ENCODE data around the gene NVL. TPM values are rescaled to one million over a fixed set of nuclear protein-coding genes. Genes with fewer than 3 reads are reported as not detected.

NVL gene
- total and polyA plus RNA-seq, 2 donors (not counting 3 experiments of a cell fraction or from before 2014, with no cell fraction given), result 16.7 to 30.3 TPM

DNA sequence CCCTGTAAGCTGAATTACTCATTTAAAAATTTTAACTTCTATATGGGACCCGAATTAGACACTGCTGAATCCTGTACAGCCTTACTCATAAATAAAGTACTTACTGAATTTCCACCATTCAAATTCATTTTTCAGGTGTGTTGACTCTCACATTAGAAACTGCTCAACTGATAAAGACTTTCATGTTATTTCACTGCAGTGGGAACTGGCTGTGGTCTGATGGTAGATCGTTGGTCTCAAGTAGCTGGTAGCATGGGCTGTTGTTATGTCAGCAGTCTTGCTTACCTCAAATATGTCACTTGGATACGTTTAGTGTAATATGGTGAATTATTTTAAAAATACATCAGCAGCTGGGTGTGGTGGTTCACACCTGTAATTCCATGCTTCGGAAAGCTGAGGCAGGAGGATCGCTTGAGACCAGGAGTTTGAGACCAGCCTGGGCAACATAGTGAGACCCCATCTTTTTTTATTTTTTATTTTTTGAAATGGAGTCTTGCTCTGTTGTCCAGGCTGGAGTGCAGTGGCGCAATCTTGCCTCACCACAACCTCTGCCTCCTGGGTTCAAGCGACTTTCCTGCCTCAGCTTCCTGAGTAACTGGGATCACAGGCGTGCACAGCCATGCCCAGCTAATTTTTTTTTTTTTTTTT lies 136.5 kb downstream of the NVL start:
- ChIA-PET POLR2A (interaction anchor here (0.6 to 0.7 kb wide), 3 partner anchors 9 to 50 kb away, joined by 3 to 5 read pairs (median 5); partner anchors contain the start of gene DEGS1), CTCF (interaction anchor here (1.4 kb wide), 1 partner anchor 11 kb away, joined by 3 read pairs; the partner anchor contains the start of gene DEGS1)
- Histone ChIP-seq H3K27me3 (ENCODE audit: control insufficient read depth in 2 of 2, insufficient read depth in 2 of 2, low read length in 2 of 2) (no peaks in the 10 kb centered on the region), H3K9me1 (replicated peaks; ENCODE audit: control insufficient read depth, extremely low read depth, insufficient read depth, low read length) (no peaks in the 10 kb centered on the region), H3K4me1 (ENCODE audit: control insufficient read depth, extremely low read depth, insufficient read depth, low read length) (no peaks in the 10 kb centered on the region), H3K4me2 (ENCODE audit: insufficient read depth, low read length) (no peak overlapping the region), H2AFZ (ENCODE audit: low read depth, low read length) (no peak overlapping the region), H4K20me1 (replicated peaks; ENCODE audit: control insufficient read depth, extremely low read depth, insufficient read depth, low read length) (no peaks in the 10 kb centered on the region), H3K4me3 (replicated peaks in 1 of 3; ENCODE audit: insufficient read depth in 1 of 3, low read depth in 1 of 3, low read length in 3 of 3) (no peak overlapping the region), H3K27ac (ENCODE audit: insufficient read depth, low read depth, low read length) (no peak overlapping the region), H3K9ac (replicated peaks; ENCODE audit: extremely low read depth, insufficient read depth, low read length) (no peak overlapping the region), H3K36me3 (ENCODE audit: control insufficient read depth in 2 of 2, extremely low read depth in 1 of 2, insufficient read depth in 2 of 2, low read length in 2 of 2) (peaks cover 2 to 7% of the 10 kb centered on the region in 2 experiments), H3K9me3 (replicated peaks; ENCODE audit: control insufficient read depth, insufficient read depth, low read length) (no peaks in the 10 kb centered on the region), H3K79me2 (ENCODE audit: control insufficient read depth, insufficient read depth, low read length) (peaks cover 25% of the 10 kb centered on the region)
- no peak for FAIRE-seq
- dilution Hi-C loops (cut with MboI; ENCODE audit: extremely low pct_ligation_motif_present, low sequenced_read_pairs), result no loop called here
- intact Hi-C loops (cut with micrococcal nuclease), result no loop called here
- TF ChIP-seq MAX (IDR thresholded peaks at IDR 0.05; ENCODE audit: insufficient read depth, insufficient read length) (no peak), FOS (IDR thresholded peaks at IDR 0.05; ENCODE audit: borderline replicate concordance, insufficient read depth, low read length) (no peak), GATA2 (IDR thresholded peaks at IDR 0.05; ENCODE audit: insufficient read depth, insufficient read length, low read depth, low read length) (no peak), MYC (IDR thresholded peaks at IDR 0.05; ENCODE audit: low read depth, low read length) (no peak), JUN (IDR thresholded peaks at IDR 0.05; ENCODE audit: borderline replicate concordance, insufficient read depth, insufficient read length, low read depth) (no peak), EZH2 (IDR thresholded peaks at IDR 0.05; ENCODE audit: borderline replicate concordance, low read depth, low read length, severe bottlenecking) (no peak), POLR2A (IDR thresholded peaks at IDR 0.05; ENCODE audit: low read depth, low read length) (no peak), POLR2AphosphoS5 (IDR thresholded peaks at IDR 0.05; ENCODE audit: insufficient read depth, low read depth, low read length) (no peak)
- TF ChIP-seq, protein P1, sequence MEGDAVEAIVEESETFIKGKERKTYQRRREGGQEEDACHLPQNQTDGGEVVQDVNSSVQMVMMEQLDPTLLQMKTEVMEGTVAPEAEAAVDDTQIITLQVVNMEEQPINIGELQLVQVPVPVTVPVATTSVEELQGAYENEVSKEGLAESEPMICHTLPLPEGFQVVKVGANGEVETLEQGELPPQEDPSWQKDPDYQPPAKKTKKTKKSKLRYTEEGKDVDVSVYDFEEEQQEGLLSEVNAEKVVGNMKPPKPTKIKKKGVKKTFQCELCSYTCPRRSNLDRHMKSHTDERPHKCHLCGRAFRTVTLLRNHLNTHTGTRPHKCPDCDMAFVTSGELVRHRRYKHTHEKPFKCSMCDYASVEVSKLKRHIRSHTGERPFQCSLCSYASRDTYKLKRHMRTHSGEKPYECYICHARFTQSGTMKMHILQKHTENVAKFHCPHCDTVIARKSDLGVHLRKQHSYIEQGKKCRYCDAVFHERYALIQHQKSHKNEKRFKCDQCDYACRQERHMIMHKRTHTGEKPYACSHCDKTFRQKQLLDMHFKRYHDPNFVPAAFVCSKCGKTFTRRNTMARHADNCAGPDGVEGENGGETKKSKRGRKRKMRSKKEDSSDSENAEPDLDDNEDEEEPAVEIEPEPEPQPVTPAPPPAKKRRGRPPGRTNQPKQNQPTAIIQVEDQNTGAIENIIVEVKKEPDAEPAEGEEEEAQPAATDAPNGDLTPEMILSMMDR (IDR thresholded peaks at IDR 0.05; ENCODE audit: extremely low read depth in 1 of 2, insufficient read depth in 1 of 2, low read depth in 1 of 2, low read length in 2 of 2), result no peak
- BruUV-seq (replicated peaks), result no TSS peak
- no peak for DNase-seq (ENCODE audit: low read depth, low spot score)

Measured in endothelial cell of umbilical vein (primary cell).